ENCODE measurements around the gene CHST8. TPM values are rescaled to one million over a fixed set of nuclear protein-coding genes. Genes with fewer than 3 reads are reported as not detected.

Gene CHST8
- total RNA-seq, 1 donor, result not detected

DNA sequence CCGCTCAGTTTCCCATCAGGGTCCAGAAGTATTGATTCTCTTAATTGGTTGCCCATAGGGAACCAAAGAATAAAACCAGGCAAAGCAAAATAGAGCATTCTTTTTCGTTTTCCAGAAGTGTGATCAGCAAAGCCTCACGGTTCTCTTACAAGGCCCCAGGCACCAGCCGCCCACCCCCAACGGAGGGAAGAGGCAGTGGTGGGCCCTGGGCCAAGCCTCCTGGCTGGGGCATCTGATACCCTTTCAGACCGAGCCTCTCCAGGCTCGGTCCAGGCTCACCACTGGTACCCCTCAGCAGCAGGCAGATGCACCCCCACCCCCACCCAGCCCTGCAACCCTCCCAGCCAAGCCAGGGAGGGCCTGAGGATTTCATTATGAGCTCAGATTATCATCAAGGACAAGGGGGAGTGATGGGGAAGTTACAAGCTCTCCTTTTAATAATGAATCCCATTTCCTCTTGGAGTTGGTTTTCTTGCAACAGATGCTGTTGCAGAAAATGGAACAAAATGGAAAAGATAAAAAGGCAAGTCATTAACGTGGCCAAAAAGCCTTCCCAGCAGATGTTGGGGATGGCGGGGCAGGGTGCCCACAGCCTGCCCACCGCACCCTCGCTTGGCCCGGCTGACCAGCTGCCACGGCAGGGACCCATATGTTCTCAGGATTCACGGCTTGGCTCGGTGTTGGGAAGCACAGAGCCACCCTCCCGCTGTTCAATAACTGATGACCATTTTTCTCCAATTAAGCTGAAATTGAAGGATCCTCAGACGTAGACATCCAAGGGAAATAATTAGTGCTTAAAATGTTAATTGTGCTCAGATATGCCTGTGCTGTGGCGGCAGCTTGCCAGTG is 129.1 kb downstream of the CHST8 start:
- H3K36me3 ChIP-seq (ENCODE audit: insufficient read depth, low read length), result no peaks in the 10 kb centered on the region
- no peak overlapping the region for H3K4me2 ChIP-seq (ENCODE audit: insufficient read depth, low read length)
- peaks cover 4% of the 10 kb centered on the region for H3K27me3 ChIP-seq (ENCODE audit: insufficient read depth, low read length)
- H3K27ac ChIP-seq (ENCODE audit: low read depth, low read length), result no peak overlapping the region
- no peaks in the 10 kb centered on the region for H3K79me2 ChIP-seq (ENCODE audit: insufficient read depth, low read length)
- DNase-seq (ENCODE audit: insufficient read length, low spot score, missing footprints), result peak; percentile 67
- H3K4me3 ChIP-seq (ENCODE audit: insufficient read depth, low read length), result no peak overlapping the region
- TF ChIP-seq, protein P1, sequence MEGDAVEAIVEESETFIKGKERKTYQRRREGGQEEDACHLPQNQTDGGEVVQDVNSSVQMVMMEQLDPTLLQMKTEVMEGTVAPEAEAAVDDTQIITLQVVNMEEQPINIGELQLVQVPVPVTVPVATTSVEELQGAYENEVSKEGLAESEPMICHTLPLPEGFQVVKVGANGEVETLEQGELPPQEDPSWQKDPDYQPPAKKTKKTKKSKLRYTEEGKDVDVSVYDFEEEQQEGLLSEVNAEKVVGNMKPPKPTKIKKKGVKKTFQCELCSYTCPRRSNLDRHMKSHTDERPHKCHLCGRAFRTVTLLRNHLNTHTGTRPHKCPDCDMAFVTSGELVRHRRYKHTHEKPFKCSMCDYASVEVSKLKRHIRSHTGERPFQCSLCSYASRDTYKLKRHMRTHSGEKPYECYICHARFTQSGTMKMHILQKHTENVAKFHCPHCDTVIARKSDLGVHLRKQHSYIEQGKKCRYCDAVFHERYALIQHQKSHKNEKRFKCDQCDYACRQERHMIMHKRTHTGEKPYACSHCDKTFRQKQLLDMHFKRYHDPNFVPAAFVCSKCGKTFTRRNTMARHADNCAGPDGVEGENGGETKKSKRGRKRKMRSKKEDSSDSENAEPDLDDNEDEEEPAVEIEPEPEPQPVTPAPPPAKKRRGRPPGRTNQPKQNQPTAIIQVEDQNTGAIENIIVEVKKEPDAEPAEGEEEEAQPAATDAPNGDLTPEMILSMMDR (IDR thresholded peaks at IDR 0.05; ENCODE audit: extremely low read depth, low read depth, low read length), result no peak
- H4K20me1 ChIP-seq (ENCODE audit: insufficient read depth, low read length), result no peaks in the 10 kb centered on the region
- H3K4me1 ChIP-seq (ENCODE audit: insufficient read depth, low read length), result no peaks in the 10 kb centered on the region
- H2AFZ ChIP-seq (ENCODE audit: low read length), result no peak overlapping the region
- H3K9me3 ChIP-seq (ENCODE audit: low read depth, low read length), result no peaks in the 10 kb centered on the region

DNA sequence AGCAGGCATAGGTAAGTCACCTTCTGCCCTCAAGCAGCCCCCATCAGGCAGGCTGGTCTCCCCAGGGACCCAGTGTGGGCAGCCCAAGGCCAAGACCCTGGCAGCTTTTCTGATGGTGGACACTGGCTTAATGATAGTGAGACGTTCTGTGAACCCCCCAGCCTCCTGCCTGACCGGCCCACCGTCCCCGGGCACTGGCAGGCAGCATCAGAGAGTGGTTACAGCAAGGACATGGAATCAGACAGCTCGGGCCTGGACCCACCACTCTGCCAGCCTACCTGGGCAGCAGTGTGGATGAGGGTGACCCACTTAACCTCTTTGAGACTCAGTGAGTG is 129.7 kb downstream of the CHST8 start:
- Histone ChIP-seq H4K20me1 (ENCODE audit: insufficient read depth, low read length) (no peaks in the 10 kb centered on the region), H2AFZ (ENCODE audit: low read length) (no peak overlapping the region), H3K4me3 (ENCODE audit: insufficient read depth, low read length) (no peak overlapping the region), H3K9me3 (ENCODE audit: low read depth, low read length) (no peaks in the 10 kb centered on the region), H3K4me1 (ENCODE audit: insufficient read depth, low read length) (no peaks in the 10 kb centered on the region), H3K4me2 (ENCODE audit: insufficient read depth, low read length) (no peak overlapping the region), H3K27ac (ENCODE audit: low read depth, low read length) (no peak overlapping the region), H3K27me3 (ENCODE audit: insufficient read depth, low read length) (peaks cover 4% of the 10 kb centered on the region), H3K36me3 (ENCODE audit: insufficient read depth, low read length) (no peaks in the 10 kb centered on the region), H3K79me2 (ENCODE audit: insufficient read depth, low read length) (no peaks in the 10 kb centered on the region)
- TF ChIP-seq, protein P1 (IDR thresholded peaks at IDR 0.05; ENCODE audit: extremely low read depth, low read depth, low read length), result no peak
- DNase-seq (ENCODE audit: insufficient read length, low spot score, missing footprints), result no peak

DNA sequence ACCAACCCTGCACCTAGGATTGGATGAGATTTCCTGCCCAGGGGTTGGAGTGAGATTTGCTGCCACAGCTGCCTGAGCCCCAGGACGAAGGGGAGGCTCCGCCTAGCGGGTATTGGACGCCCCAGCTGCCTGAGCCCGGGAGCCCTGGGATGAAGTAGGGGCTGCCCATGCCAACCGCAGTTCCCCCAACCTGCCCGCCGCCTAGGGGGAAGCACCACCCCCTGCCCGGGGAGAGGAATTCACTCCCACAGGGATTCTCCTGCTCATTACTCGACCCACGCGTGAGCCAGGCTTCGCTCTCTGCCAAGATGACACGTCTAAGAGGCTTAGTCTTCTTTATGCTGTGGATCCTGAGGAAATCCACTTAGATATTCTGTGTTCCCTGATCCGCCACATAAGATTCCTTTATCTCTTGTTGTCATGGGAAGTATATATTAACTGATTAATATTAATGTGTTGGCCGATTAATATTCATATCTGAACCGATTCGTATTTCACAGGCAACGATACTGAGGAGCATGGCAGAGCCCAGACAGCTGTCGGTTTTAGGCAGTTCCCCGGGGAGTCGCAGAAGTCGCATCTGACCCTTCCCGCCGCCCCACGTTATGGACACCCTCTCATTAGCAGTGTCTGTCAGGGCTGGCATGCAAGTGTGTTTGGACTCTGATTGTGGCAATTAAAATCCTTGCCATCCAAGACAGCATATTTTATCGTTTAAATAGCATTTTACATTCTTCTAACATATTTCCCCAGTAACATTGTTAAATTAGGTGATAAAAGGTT is 130.5 kb downstream of the CHST8 start:
- no peaks in the 10 kb centered on the region for H3K9me3 ChIP-seq (ENCODE audit: low read depth, low read length)
- no peak overlapping the region for H3K4me2 ChIP-seq (ENCODE audit: insufficient read depth, low read length)
- H3K36me3 ChIP-seq (ENCODE audit: insufficient read depth, low read length), result no peaks in the 10 kb centered on the region
- H4K20me1 ChIP-seq (ENCODE audit: insufficient read depth, low read length), result no peaks in the 10 kb centered on the region
- DNase-seq (ENCODE audit: insufficient read length, low spot score, missing footprints), result peak; percentile 64
- H2AFZ ChIP-seq (ENCODE audit: low read length), result no peak overlapping the region
- TF ChIP-seq, protein P1 (IDR thresholded peaks at IDR 0.05; ENCODE audit: extremely low read depth, low read depth, low read length), result no peak
- H3K79me2 ChIP-seq (ENCODE audit: insufficient read depth, low read length), result no peaks in the 10 kb centered on the region
- H3K27ac ChIP-seq (ENCODE audit: low read depth, low read length), result no peak overlapping the region
- no peak overlapping the region for H3K4me3 ChIP-seq (ENCODE audit: insufficient read depth, low read length)
- H3K27me3 ChIP-seq (ENCODE audit: insufficient read depth, low read length), result peaks cover 7% of the 10 kb centered on the region
- H3K4me1 ChIP-seq (ENCODE audit: insufficient read depth, low read length), result no peaks in the 10 kb centered on the region

DNA sequence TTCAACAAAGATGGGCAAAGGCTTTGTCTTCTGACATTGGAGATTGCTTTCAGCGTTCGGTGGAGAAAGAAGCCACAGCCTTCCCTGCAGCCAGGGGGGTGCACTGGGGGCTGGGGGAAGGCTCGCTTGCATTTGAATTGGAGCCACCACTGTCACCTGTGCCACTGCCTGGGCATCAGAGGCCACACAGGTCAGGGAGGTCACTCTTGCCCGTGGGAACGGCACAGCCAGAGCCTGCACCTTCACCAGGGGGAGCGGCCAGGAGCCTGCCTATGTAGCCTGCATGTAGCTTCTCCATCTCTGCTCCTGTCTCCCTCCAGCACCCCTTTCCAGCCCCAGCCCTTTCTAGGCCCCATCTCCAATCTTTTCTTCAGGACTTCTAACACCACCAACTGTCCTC is 131.2 kb downstream of the CHST8 start:
- H3K4me2 ChIP-seq (ENCODE audit: insufficient read depth, low read length), result no peak overlapping the region
- TF ChIP-seq, protein P1 (IDR thresholded peaks at IDR 0.05; ENCODE audit: extremely low read depth, low read depth, low read length), result no peak
- H3K27ac ChIP-seq (ENCODE audit: low read depth, low read length), result no peak overlapping the region
- no peak overlapping the region for H2AFZ ChIP-seq (ENCODE audit: low read length)
- H3K79me2 ChIP-seq (ENCODE audit: insufficient read depth, low read length), result no peaks in the 10 kb centered on the region
- peaks cover 7% of the 10 kb centered on the region for H3K27me3 ChIP-seq (ENCODE audit: insufficient read depth, low read length)
- no peaks in the 10 kb centered on the region for H3K4me1 ChIP-seq (ENCODE audit: insufficient read depth, low read length)
- no peaks in the 10 kb centered on the region for H4K20me1 ChIP-seq (ENCODE audit: insufficient read depth, low read length)
- no peaks in the 10 kb centered on the region for H3K36me3 ChIP-seq (ENCODE audit: insufficient read depth, low read length)
- DNase-seq (ENCODE audit: insufficient read length, low spot score, missing footprints), result peak; percentile 67
- no peak overlapping the region for H3K4me3 ChIP-seq (ENCODE audit: insufficient read depth, low read length)
- no peaks in the 10 kb centered on the region for H3K9me3 ChIP-seq (ENCODE audit: low read depth, low read length)

Data from osteoblast (primary cell).